GM12874 (cell line): ENCODE data around the gene UGT1A5.

Source experiments
- CTCF ChIP-seq: IDR thresholded peaks from 2 replicates; pipeline ENCODE4 v1.5.1; 2011; ENCODE audit warnings: low read depth, mild to moderate bottlenecking, control low read depth, low read length, moderate library complexity; ENCODE audit not compliant: insufficient read depth

Gene UGT1A5

GRCh38 chr2:233821709-233822100, 109.0 kb downstream of the UGT1A5 start:
- TF ChIP-seq CTCF = no peak

- no peak for TF ChIP-seq CTCF
Measured at GRCh38 chr2:233822101-233822771, 109.5 kb downstream of the UGT1A5 start.
